ENCODE measurements around the gene PARP8.

DNA sequence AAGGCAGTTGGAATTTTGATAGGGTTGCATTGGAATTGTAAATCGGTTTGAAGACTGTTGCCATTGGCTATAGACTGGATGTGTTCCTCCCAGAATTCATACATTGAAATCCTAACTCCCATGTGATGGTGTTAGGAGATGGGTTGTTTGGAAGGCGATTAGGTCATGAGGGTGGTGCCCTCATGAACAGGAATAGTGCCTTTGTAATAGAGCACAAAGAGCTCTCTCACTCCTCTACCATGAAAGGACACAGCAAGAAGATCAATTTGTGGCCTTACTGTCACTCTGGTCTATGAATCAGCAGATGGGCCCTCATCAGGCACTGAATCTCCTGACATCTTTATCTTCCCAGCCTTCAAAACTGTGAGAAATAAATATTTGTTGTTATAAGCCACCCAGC is 133.2 kb downstream of the PARP8 start:
- TF ChIP-seq, protein P1, sequence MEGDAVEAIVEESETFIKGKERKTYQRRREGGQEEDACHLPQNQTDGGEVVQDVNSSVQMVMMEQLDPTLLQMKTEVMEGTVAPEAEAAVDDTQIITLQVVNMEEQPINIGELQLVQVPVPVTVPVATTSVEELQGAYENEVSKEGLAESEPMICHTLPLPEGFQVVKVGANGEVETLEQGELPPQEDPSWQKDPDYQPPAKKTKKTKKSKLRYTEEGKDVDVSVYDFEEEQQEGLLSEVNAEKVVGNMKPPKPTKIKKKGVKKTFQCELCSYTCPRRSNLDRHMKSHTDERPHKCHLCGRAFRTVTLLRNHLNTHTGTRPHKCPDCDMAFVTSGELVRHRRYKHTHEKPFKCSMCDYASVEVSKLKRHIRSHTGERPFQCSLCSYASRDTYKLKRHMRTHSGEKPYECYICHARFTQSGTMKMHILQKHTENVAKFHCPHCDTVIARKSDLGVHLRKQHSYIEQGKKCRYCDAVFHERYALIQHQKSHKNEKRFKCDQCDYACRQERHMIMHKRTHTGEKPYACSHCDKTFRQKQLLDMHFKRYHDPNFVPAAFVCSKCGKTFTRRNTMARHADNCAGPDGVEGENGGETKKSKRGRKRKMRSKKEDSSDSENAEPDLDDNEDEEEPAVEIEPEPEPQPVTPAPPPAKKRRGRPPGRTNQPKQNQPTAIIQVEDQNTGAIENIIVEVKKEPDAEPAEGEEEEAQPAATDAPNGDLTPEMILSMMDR (IDR thresholded peaks at IDR 0.05): no peak
- no peak for TF ChIP-seq POLR2A (IDR thresholded peaks at IDR 0.05)
